SK-N-SH (cell line): ENCODE measurements around the gene NUP205. TPM values are rescaled to one million over a fixed set of nuclear protein-coding genes. Genes with fewer than 3 reads are reported as not detected.

Source experiments
- CTCF ChIA-PET: fragments of 300-600, 350-600 bp; formaldehyde crosslinking; extraction: SDS; loops from one replicate; lab custom pipeline; 2021; lab: Yijun Ruan, JAX
- POLR2A ChIA-PET: fragments of 350-600 bp; sonication (Branson Sonifier 250); formaldehyde crosslinking; extraction: SDS; loops from one replicate; lab custom pipeline; 2020; ENCODE audit warnings: antibody characterized with exemption, inconsistent platforms; lab: Yijun Ruan, JAX
- DNase-seq: peaks from one replicate; pipeline ENCODE4 v3.0.0; 2012
- H2AFZ ChIP-seq: fragments of 200-600 bp; sonication (generic); 2 replicates; pipeline ENCODE4 v1.8.1; 2016; ENCODE audit warnings: antibody characterized with exemption, mild to moderate bottlenecking, low read depth
- H3F3A ChIP-seq: fragments of 200-600 bp; sonication (generic); replicated peaks from 2 replicates; pipeline ENCODE3; 2016; ENCODE audit warnings: antibody characterized with exemption, mild to moderate bottlenecking; ENCODE audit not compliant: insufficient read depth
- H3K27ac ChIP-seq, 2 experiments: fragments of 200-500 bp in 1 of 2; fragments of 200-600 bp in 1 of 2; sonication (Bioruptor generic) in 1 of 2; sonication (generic), shearing (Covaris generic) in 1 of 2; 2 replicates each; pipeline versions ENCODE4 v1.5.1 to v1.6.1; 2014 to 2016; ENCODE audit warnings: low read depth in 2 of 2, inconsistent platforms in 1 of 2, low read length in 1 of 2, mild to moderate bottlenecking in 1 of 2, mixed read lengths in 1 of 2
- H3K27me3 ChIP-seq: fragments of 200-600 bp; sonication (generic), shearing (Covaris generic); 2 replicates; pipeline ENCODE4 v1.6.1; 2016; ENCODE audit warnings: mixed run types; ENCODE audit not compliant: insufficient read depth
- H3K36me3 ChIP-seq, 2 experiments: fragments of 200-500 bp in 1 of 2; fragments of 200-600 bp in 1 of 2; sonication (Bioruptor generic) in 1 of 2; sonication (generic) in 1 of 2; replicated peaks in 1 of 2; 2 replicates each; pipeline versions ENCODE3 to v1.5.1; 2014 to 2016; ENCODE audit warnings: low read length in 1 of 2, mild to moderate bottlenecking in 1 of 2; ENCODE audit not compliant: insufficient read depth in 2 of 2, control insufficient read depth in 1 of 2
- H3K4me1 ChIP-seq, 2 experiments: fragments of 200-500 bp in 1 of 2; fragments of 200-600 bp in 1 of 2; sonication (Bioruptor generic) in 1 of 2; sonication (generic), shearing (Covaris generic) in 1 of 2; 2 replicates each; pipeline versions ENCODE4 v1.5.1 to v1.6.1; 2014 to 2016; ENCODE audit warnings: low read depth in 1 of 2, low read length in 1 of 2, mixed run types in 1 of 2; ENCODE audit not compliant: insufficient read depth in 2 of 2, control insufficient read depth in 1 of 2
- H3K4me2 ChIP-seq: fragments of 200-600 bp; sonication (generic), shearing (Covaris generic); 2 replicates; pipeline ENCODE4 v1.6.1; 2017; ENCODE audit warnings: mixed run types
- H3K4me3 ChIP-seq, 2 experiments: fragments of 200-500 bp in 1 of 2; fragments of 200-600 bp in 1 of 2; sonication (Bioruptor generic) in 1 of 2; sonication (generic), shearing (Covaris generic) in 1 of 2; 2 replicates each; pipeline versions ENCODE4 v1.5.1 to v1.8.1; 2014 to 2016; ENCODE audit warnings: low read depth in 2 of 2, inconsistent platforms in 1 of 2, low read length in 1 of 2, mild to moderate bottlenecking in 1 of 2, mixed read lengths in 1 of 2, moderate library complexity in 1 of 2
- H3K79me2 ChIP-seq: fragments of 200-600 bp; sonication (generic); 2 replicates; pipeline ENCODE4 v1.8.1; 2017; ENCODE audit warnings: mild to moderate bottlenecking; ENCODE audit not compliant: insufficient read depth
- H3K9ac ChIP-seq: fragments of 200-600 bp; sonication (generic); 2 replicates; pipeline ENCODE4 v1.6.1; 2017; ENCODE audit warnings: mixed run types
- H3K9me2 ChIP-seq: fragments of 200-600 bp; sonication (generic); 2 replicates; pipeline ENCODE4 v1.6.1; 2017; ENCODE audit warnings: mixed run types
- H3K9me3 ChIP-seq: fragments of 200-600 bp; sonication (generic); 2 replicates; pipeline ENCODE4 v1.6.1; 2017; ENCODE audit warnings: mixed run types, mild to moderate bottlenecking, moderate library complexity
- H4K20me1 ChIP-seq: fragments of 200-600 bp; sonication (generic); 2 replicates; pipeline ENCODE4 v1.6.1; 2017; ENCODE audit warnings: mild to moderate bottlenecking, mixed run types; ENCODE audit not compliant: insufficient read depth
- CHD2 ChIP-seq: fragments of 150-350 bp; IDR thresholded peaks from 2 replicates; pipeline ENCODE4 v1.6.1; 2018; ENCODE audit warnings: low read length; ENCODE audit not compliant: partially characterized antibody
- ELF1 ChIP-seq: IDR thresholded peaks from 2 replicates; pipeline ENCODE4 v1.4.0; 2012
- EP300 ChIP-seq, 2 experiments: IDR thresholded peaks; 2 replicates each; pipeline versions ENCODE4 v1.4.0 to v1.6.1; 2012; ENCODE audit warnings: borderline replicate concordance in 1 of 2, low read depth in 1 of 2, low read length in 1 of 2
- FOSL2 ChIP-seq: IDR thresholded peaks from 2 replicates; pipeline ENCODE4 v1.4.0; 2012; ENCODE audit warnings: low read depth, mild to moderate bottlenecking, moderate library complexity, borderline replicate concordance
- FOXJ3 ChIP-seq: sonication (generic); formaldehyde crosslinking; IDR thresholded peaks from 2 replicates; pipeline ENCODE4 v1.5.1; 2020; ENCODE audit warnings: mild to moderate bottlenecking, missing genetic modification reagents
- FOXM1 ChIP-seq: IDR thresholded peaks from 2 replicates; pipeline ENCODE4 v1.4.0; 2012; ENCODE audit warnings: low read depth, mild to moderate bottlenecking
- GABPA ChIP-seq: IDR thresholded peaks from 2 replicates; pipeline ENCODE4 v1.4.0; 2012; ENCODE audit warnings: low read depth, mild to moderate bottlenecking
- JUND ChIP-seq: IDR thresholded peaks from 2 replicates; pipeline ENCODE4 v1.4.0; 2012
- MXI1 ChIP-seq: IDR thresholded peaks from 2 replicates; pipeline ENCODE4 v1.6.1; 2012; ENCODE audit warnings: mild to moderate bottlenecking, low read depth, low read length, improper control_type of control experiment
- NRF1 ChIP-seq: IDR thresholded peaks from 2 replicates; pipeline ENCODE4 v1.6.1; 2012; ENCODE audit warnings: low read depth, mild to moderate bottlenecking, low read length
- RAD21 ChIP-seq: IDR thresholded peaks from 2 replicates; pipeline ENCODE4 v1.6.1; 2012; ENCODE audit warnings: mild to moderate bottlenecking, low read length
- RCOR1 ChIP-seq: fragments of 150-350 bp; IDR thresholded peaks from 2 replicates; pipeline ENCODE4 v1.6.1; 2017; ENCODE audit warnings: antibody characterized with exemption, low read length
- SIN3A ChIP-seq: IDR thresholded peaks from 2 replicates; pipeline ENCODE4 v1.6.1; 2012; ENCODE audit warnings: low read depth, mild to moderate bottlenecking, low read length, moderate library complexity, borderline replicate concordance
- TEAD4 ChIP-seq: IDR thresholded peaks from 2 replicates; pipeline ENCODE4 v1.4.0; 2012; ENCODE audit warnings: mild to moderate bottlenecking, borderline replicate concordance; ENCODE audit not compliant: insufficient read depth
- WGBS: methylation state at CpG from one replicate; pipeline ENCODE4 v1.1.6; 2017; ENCODE audit warnings: low lambda C conversion rate; 5-methylcytosine and 5-hydroxymethylcytosine counted together
- polyA plus RNA-seq, 3 experiments: library from polyadenylated mRNA; depleted of rRNA; stranded (reverse); fragments of >200 nt; gene quantifications; 2 replicates each; pipeline ENCODE4 v1.2.3, GENCODE V29; 2012
- TF ChIP-seq, protein P1 (sequence below): IDR thresholded peaks from 2 replicates; pipeline ENCODE4 v1.4.0; 2012; ENCODE audit warnings: low read depth
- TF ChIP-seq, protein P2 (sequence below): IDR thresholded peaks from 2 replicates; pipeline ENCODE4 v1.6.1; 2012; ENCODE audit warnings: mild to moderate bottlenecking, low read depth, low read length, moderate library complexity
- TF ChIP-seq, protein P3 (sequence below): IDR thresholded peaks from 2 replicates; pipeline ENCODE4 v1.4.0; 2012; ENCODE audit warnings: low read depth, borderline replicate concordance
- TF ChIP-seq, protein P4 (sequence below): IDR thresholded peaks from 2 replicates; pipeline ENCODE4 v1.4.0; 2012; ENCODE audit warnings: low read depth, borderline replicate concordance
- TF ChIP-seq, protein P5 (sequence below): fragments of 150-350 bp; IDR thresholded peaks from 2 replicates; pipeline ENCODE4 v1.6.1; 2016; ENCODE audit warnings: mild to moderate bottlenecking, low read depth, low read length

The NUP205 gene
- polyA plus RNA-seq, 1 of the 3 experiments (the other 2 are of a cell fraction) = 48.2 TPM

DNA sequence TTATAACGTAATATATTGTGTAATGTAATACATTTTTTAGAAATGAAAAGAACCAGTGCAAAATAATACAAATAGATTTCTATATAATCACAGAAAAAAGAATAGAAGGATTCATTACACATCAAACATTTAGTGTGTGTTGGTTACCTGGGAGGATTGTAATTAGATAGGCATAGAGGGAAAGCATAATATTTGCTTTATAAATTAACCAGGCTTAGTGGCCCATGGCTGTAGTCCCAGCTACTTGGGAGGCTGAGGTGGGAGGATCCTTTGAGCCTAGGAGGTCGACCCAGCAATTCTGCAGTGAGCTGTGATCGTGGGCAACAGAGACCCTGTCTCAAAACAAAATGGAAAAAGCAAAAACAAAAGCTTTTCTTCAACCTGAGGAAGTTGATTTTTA is 42.9 kb upstream of the NUP205 start:
- Histone ChIP-seq H3K27me3 (no peaks in the 10 kb centered on the region), H3K4me3 (no peak overlapping the region), H3K9me3 (no peaks in the 10 kb centered on the region), H2AFZ (no peak overlapping the region), H3K4me2 (no peak overlapping the region), H3K27ac (no peak overlapping the region), H3K79me2 (no peaks in the 10 kb centered on the region), H3K9ac (no peak overlapping the region), H3K36me3 (no peaks in the 10 kb centered on the region), H3F3A (no peaks in the 10 kb centered on the region), H3K9me2 (no peaks in the 10 kb centered on the region), H3K4me1 (peaks cover 0 to 5% of the 10 kb centered on the region in 2 experiments; a peak in 1 of 4 replicates), H4K20me1 (no peaks in the 10 kb centered on the region)
- TF ChIP-seq GABPA (no peak), SIN3A (no peak), CHD2 (no peak), FOXJ3 (CRISPR knock-in tag) (no peak), RCOR1 (no peak), NRF1 (no peak), JUND (no peak)
- TF ChIP-seq, protein P1, sequence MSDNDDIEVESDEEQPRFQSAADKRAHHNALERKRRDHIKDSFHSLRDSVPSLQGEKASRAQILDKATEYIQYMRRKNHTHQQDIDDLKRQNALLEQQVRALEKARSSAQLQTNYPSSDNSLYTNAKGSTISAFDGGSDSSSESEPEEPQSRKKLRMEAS = no peak
- TF ChIP-seq, protein P2, sequence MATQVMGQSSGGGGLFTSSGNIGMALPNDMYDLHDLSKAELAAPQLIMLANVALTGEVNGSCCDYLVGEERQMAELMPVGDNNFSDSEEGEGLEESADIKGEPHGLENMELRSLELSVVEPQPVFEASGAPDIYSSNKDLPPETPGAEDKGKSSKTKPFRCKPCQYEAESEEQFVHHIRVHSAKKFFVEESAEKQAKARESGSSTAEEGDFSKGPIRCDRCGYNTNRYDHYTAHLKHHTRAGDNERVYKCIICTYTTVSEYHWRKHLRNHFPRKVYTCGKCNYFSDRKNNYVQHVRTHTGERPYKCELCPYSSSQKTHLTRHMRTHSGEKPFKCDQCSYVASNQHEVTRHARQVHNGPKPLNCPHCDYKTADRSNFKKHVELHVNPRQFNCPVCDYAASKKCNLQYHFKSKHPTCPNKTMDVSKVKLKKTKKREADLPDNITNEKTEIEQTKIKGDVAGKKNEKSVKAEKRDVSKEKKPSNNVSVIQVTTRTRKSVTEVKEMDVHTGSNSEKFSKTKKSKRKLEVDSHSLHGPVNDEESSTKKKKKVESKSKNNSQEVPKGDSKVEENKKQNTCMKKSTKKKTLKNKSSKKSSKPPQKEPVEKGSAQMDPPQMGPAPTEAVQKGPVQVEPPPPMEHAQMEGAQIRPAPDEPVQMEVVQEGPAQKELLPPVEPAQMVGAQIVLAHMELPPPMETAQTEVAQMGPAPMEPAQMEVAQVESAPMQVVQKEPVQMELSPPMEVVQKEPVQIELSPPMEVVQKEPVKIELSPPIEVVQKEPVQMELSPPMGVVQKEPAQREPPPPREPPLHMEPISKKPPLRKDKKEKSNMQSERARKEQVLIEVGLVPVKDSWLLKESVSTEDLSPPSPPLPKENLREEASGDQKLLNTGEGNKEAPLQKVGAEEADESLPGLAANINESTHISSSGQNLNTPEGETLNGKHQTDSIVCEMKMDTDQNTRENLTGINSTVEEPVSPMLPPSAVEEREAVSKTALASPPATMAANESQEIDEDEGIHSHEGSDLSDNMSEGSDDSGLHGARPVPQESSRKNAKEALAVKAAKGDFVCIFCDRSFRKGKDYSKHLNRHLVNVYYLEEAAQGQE = no peak
- POLR2A ChIA-PET = interaction anchor here (0.9 kb wide), 1 partner anchor 19 kb away, joined by 3 read pairs; no protein-coding TSS in a partner anchor
- WGBS = 50% methylated on average over 3 of the region's 3 CpGs
- DNase-seq = no peak
- CTCF ChIA-PET = interaction anchor here (1.6 kb wide), 1 partner anchor 130 kb away, joined by 3 read pairs; no protein-coding TSS in a partner anchor

DNA sequence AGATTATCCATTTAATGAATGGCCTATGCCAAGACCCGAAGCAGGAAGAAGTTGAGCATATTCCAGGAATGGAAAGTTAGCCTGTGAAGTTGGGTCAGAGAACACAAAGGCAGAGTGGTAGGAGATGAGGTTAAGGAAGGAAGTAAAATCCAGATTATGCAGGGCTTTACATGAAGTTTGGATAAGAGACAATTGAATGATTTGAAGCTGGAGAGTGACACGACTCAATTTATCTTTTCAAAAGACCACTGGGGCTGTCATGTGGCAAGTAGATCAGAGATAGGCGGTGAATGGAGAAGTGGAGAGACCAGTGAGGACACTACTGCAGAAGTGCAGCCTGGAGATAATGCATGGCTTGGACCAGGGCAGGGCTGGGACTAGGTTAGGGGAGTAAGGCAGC is 40.7 kb upstream of the NUP205 start:
- Histone ChIP-seq H3K9me2 (no peaks in the 10 kb centered on the region), H3K36me3 (no peaks in the 10 kb centered on the region), H3K9me3 (no peaks in the 10 kb centered on the region), H3K4me1 (no peaks in the 10 kb centered on the region), H4K20me1 (no peaks in the 10 kb centered on the region), H3K27me3 (no peaks in the 10 kb centered on the region), H3K9ac (no peak overlapping the region), H2AFZ (no peak overlapping the region), H3K27ac (no peak overlapping the region), H3K4me2 (no peak overlapping the region), H3K4me3 (no peak overlapping the region), H3K79me2 (no peaks in the 10 kb centered on the region), H3F3A (no peaks in the 10 kb centered on the region)
- DNase-seq = no peak
- ChIA-PET POLR2A (no interaction called here), CTCF (no interaction called here)
- WGBS = 81% methylated on average over 3 of the region's 3 CpGs
- no peak for TF ChIP-seq RAD21
- TF ChIP-seq, protein P3, sequence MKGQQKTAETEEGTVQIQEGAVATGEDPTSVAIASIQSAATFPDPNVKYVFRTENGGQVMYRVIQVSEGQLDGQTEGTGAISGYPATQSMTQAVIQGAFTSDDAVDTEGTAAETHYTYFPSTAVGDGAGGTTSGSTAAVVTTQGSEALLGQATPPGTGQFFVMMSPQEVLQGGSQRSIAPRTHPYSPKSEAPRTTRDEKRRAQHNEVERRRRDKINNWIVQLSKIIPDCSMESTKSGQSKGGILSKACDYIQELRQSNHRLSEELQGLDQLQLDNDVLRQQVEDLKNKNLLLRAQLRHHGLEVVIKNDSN = no peak
- TF ChIP-seq MXI1 = no peak
- no peak for TF ChIP-seq RCOR1
- TF ChIP-seq, protein P4, sequence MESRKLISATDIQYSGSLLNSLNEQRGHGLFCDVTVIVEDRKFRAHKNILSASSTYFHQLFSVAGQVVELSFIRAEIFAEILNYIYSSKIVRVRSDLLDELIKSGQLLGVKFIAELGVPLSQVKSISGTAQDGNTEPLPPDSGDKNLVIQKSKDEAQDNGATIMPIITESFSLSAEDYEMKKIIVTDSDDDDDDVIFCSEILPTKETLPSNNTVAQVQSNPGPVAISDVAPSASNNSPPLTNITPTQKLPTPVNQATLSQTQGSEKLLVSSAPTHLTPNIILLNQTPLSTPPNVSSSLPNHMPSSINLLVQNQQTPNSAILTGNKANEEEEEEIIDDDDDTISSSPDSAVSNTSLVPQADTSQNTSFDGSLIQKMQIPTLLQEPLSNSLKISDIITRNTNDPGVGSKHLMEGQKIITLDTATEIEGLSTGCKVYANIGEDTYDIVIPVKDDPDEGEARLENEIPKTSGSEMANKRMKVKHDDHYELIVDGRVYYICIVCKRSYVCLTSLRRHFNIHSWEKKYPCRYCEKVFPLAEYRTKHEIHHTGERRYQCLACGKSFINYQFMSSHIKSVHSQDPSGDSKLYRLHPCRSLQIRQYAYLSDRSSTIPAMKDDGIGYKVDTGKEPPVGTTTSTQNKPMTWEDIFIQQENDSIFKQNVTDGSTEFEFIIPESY = no peak
- no peak for TF ChIP-seq NRF1
- TF ChIP-seq EP300 (IDR thresholded peaks at IDR 0.05; ENCODE audit: borderline replicate concordance in 1 of 2, low read depth in 1 of 2, low read length in 1 of 2) = no peak
- no peak for TF ChIP-seq FOSL2
- TF ChIP-seq ELF1 = no peak
- TF ChIP-seq, protein P5, sequence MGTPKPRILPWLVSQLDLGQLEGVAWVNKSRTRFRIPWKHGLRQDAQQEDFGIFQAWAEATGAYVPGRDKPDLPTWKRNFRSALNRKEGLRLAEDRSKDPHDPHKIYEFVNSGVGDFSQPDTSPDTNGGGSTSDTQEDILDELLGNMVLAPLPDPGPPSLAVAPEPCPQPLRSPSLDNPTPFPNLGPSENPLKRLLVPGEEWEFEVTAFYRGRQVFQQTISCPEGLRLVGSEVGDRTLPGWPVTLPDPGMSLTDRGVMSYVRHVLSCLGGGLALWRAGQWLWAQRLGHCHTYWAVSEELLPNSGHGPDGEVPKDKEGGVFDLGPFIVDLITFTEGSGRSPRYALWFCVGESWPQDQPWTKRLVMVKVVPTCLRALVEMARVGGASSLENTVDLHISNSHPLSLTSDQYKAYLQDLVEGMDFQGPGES = no peak
- no peak for TF ChIP-seq FOXM1
- no peak for TF ChIP-seq TEAD4
- TF ChIP-seq, all 33 proteins: peak for 0
